Activated CD4-positive, alpha-beta T cell treated with anti-CD3 and anti-CD28 coated beads, Interleukin-2, Interleukin-4, amounts not matched to agents 100 ng/mL and 50 ng/mL, durations not matched to agents 16 hours and 8 hours (primary cell): ENCODE measurements around the gene HDGF.
"Not testable (repeated sequence)": the region's sequence is repeated elsewhere in the genome, so short reads cannot be mapped to it uniquely, and the experiment has no call there.

Experiments
- DNase-seq: peaks from one replicate; pipeline ENCODE4 v3.0.0-alpha.2; 2020; ENCODE audit warnings: low spot score

Gene HDGF

GRCh38 chr1:156767101-156767878 is 15.8 kb upstream of the HDGF start, which contains the start of gene PRCC:
Gene PRCC, plus strand, starts transcription at chr1:156767535. Its CDS starts 237 bp downstream, at chr1:156767772.
- peak; percentile 99 for DNase-seq

DNA sequence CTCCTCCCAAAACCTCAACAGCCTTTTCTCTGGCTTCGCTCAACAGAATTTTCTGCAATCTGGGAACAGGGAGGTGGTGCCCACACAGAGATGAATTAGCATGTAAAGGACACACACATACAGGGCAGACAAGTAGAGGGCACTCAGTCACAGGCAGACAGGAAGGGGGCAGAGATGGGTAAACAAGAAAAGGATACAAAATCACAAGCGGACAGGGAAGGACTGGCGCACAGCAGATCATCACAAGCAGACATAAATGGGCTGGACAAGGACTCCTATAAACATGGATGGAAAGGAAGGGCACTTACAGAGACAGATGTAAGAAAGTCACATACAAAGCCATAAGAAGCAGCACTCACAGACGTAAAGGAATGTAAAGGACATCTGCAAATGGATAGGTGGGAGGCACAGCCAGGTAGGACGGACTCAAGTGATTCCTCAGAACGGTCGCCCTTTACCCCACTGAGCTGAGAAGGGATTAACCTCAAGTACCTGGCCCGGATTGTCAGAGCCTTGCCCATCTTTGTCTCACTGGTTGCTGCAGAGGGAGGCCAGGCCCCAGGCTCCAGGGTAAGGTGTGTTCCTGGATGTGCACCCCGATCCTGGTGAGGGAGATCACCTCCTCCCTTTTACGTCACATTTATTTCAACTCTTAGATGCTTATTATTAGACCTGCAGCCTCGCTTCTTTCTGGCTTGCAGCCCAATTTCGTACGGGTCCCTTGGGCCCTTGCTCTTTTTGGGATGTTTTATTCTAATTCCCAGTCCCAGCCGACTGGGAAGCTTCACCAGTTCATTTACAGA is 15.0 kb upstream of the HDGF start:
- DNase-seq: no peak

- DNase-seq: no peak
These were observed 14.2 kb upstream of the HDGF start for GRCh38 chr1:156765666-156766065.

GRCh38 chr1:156765136-156765535 is 13.7 kb upstream of the HDGF start:
- DNase-seq: not testable (repeated sequence)

- no peak for DNase-seq
These were observed 9.3 kb upstream of the HDGF start for GRCh38 chr1:156760796-156761104.

GRCh38 chr1:156760092-156760795 is 8.8 kb upstream of the HDGF start:
- DNase-seq: no peak

GRCh38 chr1:156757572-156758253 is 6.2 kb upstream of the HDGF start:
- not testable (repeated sequence) for DNase-seq

DNA sequence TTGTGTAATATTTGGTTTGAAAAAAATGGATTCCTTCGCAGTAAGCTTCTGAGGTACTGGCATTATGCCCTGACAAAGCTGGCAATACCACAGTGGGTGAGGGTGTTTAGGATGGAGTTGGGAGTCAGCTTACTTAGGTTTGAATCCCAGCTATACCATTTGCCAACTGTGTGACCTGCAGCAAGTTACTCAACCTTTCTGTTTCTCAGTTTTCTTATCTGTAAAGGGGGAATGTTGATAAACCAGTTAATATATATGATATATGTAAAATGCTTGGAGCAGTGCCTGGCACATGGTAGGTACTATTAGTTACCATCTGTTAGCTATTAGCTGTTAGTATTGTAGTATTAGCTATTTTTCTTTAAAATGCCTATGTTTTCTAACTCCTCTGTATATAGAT is 4.9 kb upstream of the HDGF start:
- DNase-seq: no peak

GRCh38 chr1:156755527-156755950 is 4.1 kb upstream of the HDGF start:
- no peak for DNase-seq

- no peak for DNase-seq
These were observed 2.7 kb upstream of the HDGF start for GRCh38 chr1:156754219-156754618.

DNA sequence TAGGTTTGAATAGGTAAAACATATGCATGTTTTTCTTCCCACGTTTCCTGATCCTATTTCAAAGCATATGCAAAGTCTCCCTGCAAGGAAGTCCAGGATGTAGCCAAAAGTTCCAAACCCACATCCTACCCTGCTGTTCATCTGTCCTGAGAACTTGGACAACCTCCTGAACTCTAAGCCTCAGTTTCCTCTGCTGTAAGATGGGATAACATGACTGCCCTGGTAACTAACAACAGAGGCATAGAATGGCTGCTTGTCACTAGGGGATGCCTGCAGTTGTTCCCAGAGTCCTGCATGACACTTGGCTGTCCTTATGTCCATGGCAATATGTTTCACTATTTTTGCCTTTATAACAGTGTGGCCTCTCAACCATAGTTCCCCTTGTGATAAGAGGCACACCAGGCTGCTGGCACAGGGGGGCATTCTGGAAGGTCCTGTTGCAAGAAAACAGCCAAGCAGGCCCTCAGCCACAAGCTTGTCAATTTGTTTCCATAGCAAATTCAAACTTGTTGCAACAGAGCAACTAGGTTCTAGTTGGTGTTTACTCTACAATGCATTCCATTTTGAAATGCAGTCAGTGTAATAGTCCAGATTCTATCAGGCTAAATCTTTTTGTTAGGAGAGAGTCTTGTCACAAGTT is 1.5 kb upstream of the HDGF start:
- DNase-seq: no peak

DNA sequence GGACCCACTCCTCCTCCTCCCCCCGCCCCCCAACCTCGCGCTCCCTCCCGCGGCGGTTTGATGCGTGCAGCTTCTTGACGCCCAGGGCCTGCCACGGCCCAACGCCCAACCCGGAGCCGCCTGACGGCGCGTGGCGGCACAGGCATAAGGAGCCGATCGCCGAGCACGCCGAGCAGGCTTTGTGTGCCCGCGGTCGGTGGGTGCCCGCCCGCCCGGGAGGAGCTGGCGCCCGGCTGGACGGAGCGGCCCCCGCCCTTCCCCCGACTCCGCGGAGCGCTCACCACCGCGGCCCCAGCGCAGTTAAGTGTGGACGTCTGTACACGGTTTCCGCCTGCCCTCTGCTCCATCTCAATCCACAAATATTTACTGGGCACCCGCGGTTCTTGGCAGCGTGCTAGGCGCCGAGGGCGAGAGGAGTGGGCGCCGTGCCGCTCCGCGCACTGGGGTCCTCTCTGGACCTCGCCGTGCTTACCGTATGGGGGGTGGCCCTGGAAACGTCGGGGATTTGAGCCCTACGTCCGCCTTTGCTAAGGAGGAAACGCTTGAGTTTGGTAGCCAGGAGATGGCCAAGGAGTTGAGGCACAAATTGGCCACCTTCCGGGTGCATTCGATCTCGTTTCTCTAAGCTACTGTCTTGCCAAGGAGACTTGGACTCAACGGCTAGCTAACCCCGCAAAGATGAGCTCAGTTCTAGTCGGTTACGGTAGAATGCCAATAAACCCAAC is 444 bp upstream of the HDGF start:
- peak; percentile 99 for DNase-seq

DNA sequence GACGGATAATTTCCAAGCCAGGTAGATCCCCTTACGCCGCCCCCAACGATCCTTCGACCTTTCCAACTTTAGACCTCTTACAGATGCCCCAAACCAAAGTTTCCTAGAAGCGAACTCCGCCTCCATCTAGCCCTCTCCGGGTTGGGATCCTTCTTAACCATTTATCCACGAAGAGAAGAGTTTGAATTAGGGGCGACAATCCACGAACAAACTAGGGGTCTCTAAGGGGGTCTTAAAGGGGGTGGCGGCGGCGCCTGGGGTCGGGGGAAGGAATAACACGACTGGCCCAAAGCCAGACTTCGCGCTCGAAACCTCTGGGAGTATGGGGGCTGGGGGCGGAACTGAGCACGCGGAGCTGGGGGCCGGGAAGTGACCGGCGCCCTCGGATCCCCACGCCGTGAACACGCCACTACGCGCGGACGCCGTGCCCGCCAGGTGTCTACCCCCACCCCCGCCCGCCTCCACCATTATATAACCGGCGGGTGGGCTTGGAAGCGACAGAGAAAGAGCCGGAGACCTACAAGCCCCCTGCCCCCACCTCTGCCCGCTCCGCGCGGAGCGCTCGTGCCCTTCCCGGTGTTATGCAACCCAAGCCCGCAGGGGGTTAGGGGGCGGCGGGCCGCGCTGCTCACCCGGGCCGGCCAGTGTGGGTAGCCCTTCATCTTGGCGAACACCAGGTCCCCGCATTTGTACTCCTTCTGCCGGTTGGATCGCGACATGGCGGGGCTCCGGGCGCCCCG is 594 bp downstream of the HDGF start:
- DNase-seq: no peak

GRCh38 chr1:156750191-156750672 is 1.2 kb downstream of the HDGF start:
- peak; percentile 37 for DNase-seq

GRCh38 chr1:156749419-156750118 is 1.9 kb downstream of the HDGF start:
- no peak for DNase-seq

- peak; percentile 39 for DNase-seq
These were observed 2.6 kb downstream of the HDGF start for GRCh38 chr1:156748670-156749418.

GRCh38 chr1:156747742-156748669 is 3.5 kb downstream of the HDGF start:
- no peak for DNase-seq
